NCI-H82 (cell line): ENCODE measurements around the gene METTL26.

Experiments
- DNase-seq: peaks from one replicate; lab custom pipeline; 2025; lab: John Stamatoyannopoulos, UW

The METTL26 gene

DNA sequence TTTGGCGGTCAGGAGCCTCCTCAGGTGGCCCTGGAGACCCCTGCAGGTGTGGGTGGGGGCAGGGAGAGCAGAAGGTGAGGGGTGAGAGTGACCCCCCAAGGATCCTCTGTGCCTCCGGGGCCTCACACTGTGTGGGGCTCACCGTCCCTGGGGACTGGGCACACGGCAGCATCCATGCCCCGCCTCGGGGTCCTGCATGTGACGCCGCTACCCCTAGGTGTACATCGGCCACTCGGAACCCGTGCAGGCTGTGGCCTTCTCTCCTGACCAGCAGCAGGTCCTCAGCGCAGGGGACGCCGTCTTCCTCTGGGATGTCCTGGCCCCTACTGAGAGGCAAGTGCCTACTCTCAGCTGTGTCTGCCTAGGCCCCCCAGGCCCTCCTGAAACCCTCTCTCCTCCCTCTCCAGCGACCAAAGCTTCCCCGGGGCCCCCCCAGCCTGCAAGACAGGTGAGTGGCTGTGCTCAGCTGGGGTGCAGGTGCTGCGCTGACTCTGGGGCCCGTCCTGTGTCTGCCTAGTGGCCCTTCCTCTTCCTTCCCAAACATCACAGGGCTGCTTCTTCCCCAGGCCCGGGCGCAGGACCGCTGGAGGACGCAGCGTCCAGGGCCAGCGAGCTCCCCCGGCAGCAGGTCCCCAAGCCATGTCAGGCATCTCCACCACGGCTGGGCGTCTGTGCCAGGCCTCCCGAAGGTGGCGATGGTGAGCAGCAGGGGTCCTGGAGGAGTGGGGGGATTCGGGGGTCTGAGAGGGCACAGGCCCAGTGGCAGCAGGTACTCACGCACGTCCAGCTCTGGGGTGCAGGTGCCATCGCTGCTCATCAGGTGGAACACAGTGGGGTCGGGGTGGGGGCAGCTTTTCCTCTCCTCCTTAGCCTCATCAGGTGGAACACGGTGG lies 22.8 kb upstream of the METTL26 start:
- DNase-seq, result no peak

- no peak for DNase-seq
Measured at GRCh38 chr16:657487-657886, 21.4 kb upstream of the METTL26 start.

DNA sequence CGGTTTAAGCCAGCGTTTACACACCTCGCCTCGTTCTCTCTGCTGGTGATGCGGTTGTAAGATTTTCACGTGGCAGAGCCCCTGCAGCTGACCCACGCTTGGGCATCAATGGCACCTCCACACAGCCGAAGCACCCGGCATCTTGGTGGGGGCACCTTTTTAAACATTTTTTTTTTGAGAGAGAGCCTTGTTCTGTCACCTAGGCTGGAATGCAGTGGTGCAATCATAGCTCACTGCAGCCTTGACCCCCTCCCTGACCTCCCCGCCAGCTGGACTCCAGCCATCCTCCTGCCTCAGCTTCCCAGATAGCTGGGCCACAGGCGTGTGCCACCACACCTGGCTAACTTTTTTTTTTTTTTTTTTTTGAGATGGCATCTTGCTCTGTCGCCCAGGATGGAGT lies 17.9 kb upstream of the METTL26 start:
- no peak for DNase-seq

- no peak for DNase-seq
Measured at GRCh38 chr16:652454-653305, 16.6 kb upstream of the METTL26 start.

DNA sequence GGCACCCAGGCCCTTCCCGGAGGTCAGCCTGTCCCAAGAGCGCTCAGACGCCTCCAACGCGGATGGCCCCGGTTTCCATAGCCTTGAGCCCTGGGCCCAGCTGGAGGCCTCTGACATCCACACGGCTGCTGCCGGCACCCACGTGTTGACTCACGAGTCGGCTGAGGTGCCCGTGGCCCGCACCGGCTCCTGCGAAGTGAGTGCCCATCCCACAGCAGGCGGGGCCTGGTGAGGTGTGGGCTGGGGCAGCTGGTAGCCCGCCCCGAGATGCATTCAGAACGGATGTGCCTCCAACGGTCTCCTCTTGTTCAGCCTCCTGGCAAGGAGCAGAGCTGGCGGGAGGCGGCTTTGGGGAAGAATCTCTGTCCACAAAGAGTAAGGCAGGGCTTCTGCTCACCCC lies 15.7 kb upstream of the METTL26 start:
- DNase-seq, result no peak

- DNase-seq, result no peak
Measured at GRCh38 chr16:649631-650030, 13.5 kb upstream of the METTL26 start.

DNA sequence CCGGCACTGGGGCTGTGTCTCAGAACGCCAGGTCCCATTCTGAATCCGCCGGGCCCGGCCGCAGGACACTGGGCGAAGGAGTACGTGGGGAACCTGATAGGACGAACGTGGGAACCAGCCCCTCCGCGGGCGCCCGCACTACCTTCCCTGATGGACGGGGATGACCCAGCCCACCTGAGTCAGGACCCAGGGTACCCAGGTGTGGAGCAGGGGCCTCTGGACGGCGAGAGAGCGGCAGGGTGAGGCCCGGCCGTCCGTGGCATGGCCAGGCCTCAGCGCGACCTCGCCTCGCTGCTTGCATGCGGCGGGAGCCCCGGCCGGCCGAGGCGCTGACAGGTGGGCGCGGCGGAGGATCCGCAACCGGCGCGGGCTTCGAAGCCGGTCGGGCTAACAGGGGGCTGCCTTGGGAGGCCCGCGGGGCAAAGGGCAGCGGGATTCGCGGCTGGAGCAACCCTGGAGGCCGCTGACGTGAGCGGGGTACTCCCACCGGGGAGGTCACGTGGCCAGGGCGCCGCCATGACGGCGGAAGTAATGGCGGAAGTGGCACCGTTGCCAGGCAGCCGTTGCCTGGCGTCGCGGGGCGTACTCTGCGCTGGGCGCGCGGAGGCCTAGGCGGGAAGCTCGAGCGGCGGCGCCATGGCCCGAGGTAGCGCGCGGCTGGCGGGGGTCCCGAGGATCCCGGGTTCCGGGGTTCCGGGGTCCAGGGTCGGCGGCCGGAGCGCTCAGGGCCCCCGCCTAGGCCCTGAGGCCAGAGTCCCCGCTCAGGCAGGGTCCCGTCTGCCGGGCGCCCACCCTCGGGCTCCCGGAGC lies 12.9 kb upstream of the METTL26 start, which contains the start of gene WDR90:
Gene WDR90 (plus strand): TSS at position 585 of the 809 bp plus-strand sequence. CDS start 52 bp downstream, at position 637.
- DNase-seq, result peak; percentile 94

DNA sequence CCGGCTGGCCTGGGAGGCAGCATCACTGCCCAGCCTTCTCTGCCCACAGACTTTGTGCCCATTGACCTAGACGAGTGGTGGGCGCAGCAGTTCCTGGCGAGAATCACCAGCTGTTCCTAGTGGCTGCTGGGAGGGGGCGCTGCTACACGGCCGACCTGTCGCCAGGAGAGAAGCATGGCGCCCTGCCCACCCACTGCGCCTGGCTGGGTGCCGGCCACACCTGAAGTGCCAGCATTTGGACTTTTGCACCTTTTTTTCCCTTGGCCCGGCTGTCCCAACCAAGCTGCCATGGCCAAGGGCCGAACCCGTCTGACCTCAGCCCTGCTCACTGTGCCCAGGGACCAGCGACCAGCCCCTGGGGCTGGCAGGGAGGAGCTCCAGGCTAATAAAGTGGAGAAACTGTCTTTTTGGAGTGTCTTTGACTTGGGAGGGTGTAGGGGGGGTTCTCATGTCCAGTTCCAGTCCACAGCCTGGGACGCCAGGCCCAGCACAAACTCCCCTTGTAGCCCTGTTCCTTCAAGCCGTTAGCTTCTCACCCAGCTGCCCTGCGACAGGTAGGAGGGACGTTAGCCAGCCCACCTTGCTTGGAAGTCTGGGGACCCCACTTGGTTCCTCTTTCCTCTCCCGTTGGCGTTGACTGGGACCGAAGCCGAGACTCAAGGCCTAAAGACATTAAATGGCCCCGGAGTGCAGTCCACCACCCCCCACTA lies 12.1 kb upstream of the METTL26 start:
- DNase-seq, result peak; percentile 76

DNA sequence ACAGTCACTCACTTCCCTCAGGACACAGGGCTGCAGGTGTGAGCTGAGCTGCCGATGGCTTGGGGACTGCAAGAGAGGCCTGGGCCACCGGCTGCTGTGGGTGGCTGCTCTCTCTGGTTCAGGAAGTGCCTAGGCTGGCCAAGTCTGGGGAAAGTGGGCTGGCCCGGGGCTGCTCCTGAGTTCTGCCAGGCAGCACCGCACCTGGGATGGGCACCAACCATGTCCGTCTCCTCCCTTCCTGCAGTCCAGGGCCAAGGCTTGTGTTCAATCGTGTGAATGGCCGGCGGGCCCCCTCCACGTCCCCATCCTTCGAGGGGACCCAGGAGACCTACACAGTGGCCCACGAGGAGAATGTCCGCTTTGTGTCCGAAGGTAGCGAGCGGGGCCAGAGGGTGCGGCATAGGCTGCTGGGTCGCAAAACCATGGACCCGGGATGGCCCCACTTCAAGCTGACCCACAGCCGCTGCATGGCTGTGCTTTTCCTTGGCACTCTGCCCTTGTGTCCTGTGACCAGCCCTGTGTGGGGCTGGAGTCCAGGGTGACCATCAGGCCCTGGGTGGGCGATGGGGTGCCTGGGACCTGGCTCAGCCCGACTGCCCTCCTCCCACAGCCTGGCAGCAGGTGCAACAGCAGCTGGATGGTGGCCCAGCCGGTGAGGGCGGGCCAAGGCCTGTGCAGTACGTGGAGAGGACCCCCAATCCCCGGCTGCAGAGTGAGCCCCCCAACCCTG lies 11.2 kb upstream of the METTL26 start:
- no peak for DNase-seq

- DNase-seq, result no peak
Measured at GRCh38 chr16:646679-647172, 10.6 kb upstream of the METTL26 start.

DNA sequence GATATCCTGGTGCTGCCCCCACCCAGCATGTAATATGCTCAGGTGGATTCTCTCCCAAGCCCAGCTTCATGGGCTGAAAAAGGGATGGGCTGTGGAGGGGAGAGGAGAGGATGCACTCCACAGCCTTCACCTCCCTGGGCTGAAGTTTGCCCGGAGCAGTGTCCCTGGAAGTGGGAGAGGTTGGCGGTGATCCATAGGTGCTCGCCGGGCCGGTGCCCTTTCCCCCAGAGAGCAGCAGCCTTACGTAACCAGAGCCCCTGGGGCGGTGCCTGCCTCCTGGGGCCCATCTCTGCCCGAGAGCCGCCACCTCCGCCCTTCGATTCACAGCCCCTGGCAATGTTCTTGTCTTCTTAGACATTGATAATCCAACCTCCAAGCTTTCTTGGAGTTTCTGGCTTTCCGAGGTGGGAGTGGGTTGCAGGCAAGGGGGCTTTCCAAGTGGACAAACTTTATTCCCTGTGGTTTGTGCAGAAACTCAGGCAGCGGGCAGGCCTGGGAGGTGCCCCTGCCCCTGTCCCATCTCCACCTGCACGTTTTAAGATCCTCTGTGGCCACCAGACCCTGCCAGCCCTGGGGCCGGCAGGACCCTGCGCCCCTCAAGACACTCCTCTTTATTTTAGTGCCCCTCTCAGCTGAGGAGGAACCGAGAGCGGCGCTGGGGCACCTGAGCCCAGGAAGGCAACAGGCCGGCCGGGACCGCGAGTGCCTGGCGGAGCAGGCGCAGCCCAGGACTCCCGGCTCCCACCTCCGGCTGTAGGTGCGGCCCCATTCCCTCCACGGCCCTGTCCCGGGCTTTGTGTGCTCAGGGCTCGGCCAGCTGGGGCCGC lies 10.0 kb upstream of the METTL26 start:
- no peak for DNase-seq

GRCh38 chr16:644556-644955 lies 8.5 kb upstream of the METTL26 start:
- no peak for DNase-seq

GRCh38 chr16:643050-643368 lies 6.9 kb upstream of the METTL26 start:
- DNase-seq, result no peak

GRCh38 chr16:642189-643049 lies 6.3 kb upstream of the METTL26 start:
- DNase-seq, result peak; percentile 45

DNA sequence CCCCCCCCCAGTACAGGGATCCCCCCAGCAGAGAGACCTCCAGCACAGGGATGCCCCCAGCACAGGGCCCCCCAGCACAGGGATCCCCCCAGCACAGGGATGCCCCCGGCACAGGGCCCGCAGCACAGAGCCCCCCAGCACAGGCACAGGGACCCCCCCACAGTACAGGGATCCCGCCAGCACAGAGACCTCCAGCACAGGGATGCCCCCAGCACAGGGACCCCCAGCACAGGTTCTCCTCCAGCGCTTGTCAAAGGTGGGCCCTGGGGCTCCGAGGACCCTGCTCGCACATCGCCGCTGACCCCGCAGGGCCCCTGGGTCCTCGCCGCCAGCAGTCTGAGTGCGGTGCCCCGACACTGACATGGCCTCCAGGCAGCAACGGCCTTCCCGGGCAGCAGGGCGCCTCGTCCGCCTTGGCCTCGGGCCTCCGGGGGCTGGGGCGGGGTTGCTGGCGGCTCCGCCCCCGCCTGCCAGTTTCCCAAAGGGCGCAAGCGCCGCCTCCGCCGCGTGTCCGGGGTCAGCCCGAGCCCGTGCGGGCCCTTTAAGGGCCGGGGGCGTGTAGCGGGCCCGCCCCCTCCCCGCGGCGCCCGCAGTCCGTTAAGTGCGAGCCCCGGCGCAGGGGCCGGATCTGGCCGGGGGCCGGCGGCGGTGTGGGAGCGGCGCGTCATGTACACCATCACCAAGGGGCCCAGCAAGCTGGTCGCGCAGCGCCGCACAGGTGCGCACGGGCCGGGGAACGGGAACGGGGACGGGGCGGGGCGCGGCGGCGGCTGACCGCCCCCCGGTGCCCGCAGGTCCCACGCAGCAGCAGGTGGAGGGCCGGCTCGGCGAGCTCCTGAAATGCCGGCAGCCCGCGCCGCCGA lies 5.5 kb upstream of the METTL26 start, which contains the start of gene MCRIP2:
Gene MCRIP2 (plus strand): TSS at position 503 of the 863 bp plus-strand sequence. CDS start 164 bp downstream, at position 667.
- DNase-seq, result peak; percentile 87

GRCh38 chr16:640614-641013 lies 4.5 kb upstream of the METTL26 start:
- no peak for DNase-seq

DNA sequence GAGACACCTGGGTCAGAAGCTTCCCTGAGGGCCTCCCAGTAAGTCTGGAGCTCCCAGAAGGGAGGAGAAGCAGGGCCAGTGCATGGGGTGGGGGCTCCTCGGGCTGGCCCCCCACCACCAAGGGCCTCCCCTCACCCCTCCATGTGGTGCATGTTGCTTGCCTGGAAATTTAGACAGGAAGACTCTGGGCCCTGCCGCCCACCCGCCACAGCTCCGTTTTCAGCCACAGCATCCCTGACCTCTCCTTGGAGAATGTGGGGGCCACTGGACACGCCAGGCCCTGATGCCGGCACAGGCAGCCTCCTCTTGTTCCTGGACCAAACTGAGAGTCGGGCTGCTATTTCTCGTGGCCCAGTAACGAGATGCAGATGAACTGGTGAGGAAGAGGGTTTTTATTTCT lies 2.7 kb upstream of the METTL26 start:
- no peak for DNase-seq
